ENCODE results near the gene IDH1. TPM values are rescaled to one million over a fixed set of nuclear protein-coding genes. Genes with fewer than 3 reads are reported as not detected.

Gene IDH1
- total and polyA plus RNA-seq, 2 of the 13 experiments (the other 11 are each of a cell fraction or from before 2014, with no cell fraction given): 312 to 1,077 TPM

GRCh38 chr2:208254871-208255556 lies at the start of gene IDH1 (continued):
- TF ChIP-seq ZBTB10 (CRISPR knock-in tag; IDR thresholded peaks at IDR 0.05; ENCODE audit: borderline replicate concordance): peak; percentile 85; the same call in 1 of the 2 replicates
- peak; percentile 58; the same call in 1 of the 2 replicates for TF ChIP-seq MAF1 (CRISPR knock-in tag; IDR thresholded peaks at IDR 0.05; ENCODE audit: borderline replicate concordance)
- peak; percentile 70; the same call in 1 of the 2 replicates for TF ChIP-seq KDM5A (IDR thresholded peaks at IDR 0.05; ENCODE audit: borderline replicate concordance, low read length)
- no peak for TF ChIP-seq EED (CRISPR knock-in tag; IDR thresholded peaks at IDR 0.05)
- peak; percentile 57; the same call in 1 of the 2 replicates for TF ChIP-seq ZNF615 (CRISPR knock-in tag; IDR thresholded peaks at IDR 0.05; ENCODE audit: borderline replicate concordance)
- peak; percentile 62 for TF ChIP-seq DBP (CRISPR knock-in tag; IDR thresholded peaks at IDR 0.05; ENCODE audit: not compliant biosample characterization)
- TF ChIP-seq FOXP1 (IDR thresholded peaks at IDR 0.05): no peak
- no peak for TF ChIP-seq FOXP1 (CRISPR knock-in tag; IDR thresholded peaks at IDR 0.05)
- TF ChIP-seq SETDB1 (CRISPR knock-in tag; IDR thresholded peaks at IDR 0.05; ENCODE audit: borderline replicate concordance): no peak
- peak; percentile 59; the same call in 1 of the 2 replicates for TF ChIP-seq FOSL1 (CRISPR knock-in tag; IDR thresholded peaks at IDR 0.05; ENCODE audit: borderline replicate concordance)
- TF ChIP-seq CBX2 (IDR thresholded peaks at IDR 0.05; ENCODE audit: low read depth, low read length): no peak
- no peak for TF ChIP-seq CBX2 (CRISPR knock-in tag; IDR thresholded peaks at IDR 0.05; ENCODE audit: low read depth)
- peak; percentile 74; the same call in 1 of the 2 replicates for TF ChIP-seq DMAP1 (CRISPR knock-in tag; IDR thresholded peaks at IDR 0.05)
- TF ChIP-seq HOXA3 (CRISPR knock-in tag; IDR thresholded peaks at IDR 0.05): peak; percentile 82
- TF ChIP-seq SSRP1 (CRISPR knock-in tag; IDR thresholded peaks at IDR 0.05): no peak
- TF ChIP-seq BRF2 (CRISPR knock-in tag; IDR thresholded peaks at IDR 0.05): peak; percentile 68; the same call in 1 of the 2 replicates
- TF ChIP-seq CBX1 (IDR thresholded peaks at IDR 0.05; ENCODE audit: low read depth): no peak
- no peak for TF ChIP-seq ZNF207 (IDR thresholded peaks at IDR 0.05; ENCODE audit: borderline replicate concordance)
- no peak for TF ChIP-seq ZNF441 (CRISPR knock-in tag; IDR thresholded peaks at IDR 0.05; ENCODE audit: borderline replicate concordance)
- no peak for TF ChIP-seq HNRNPK (IDR thresholded peaks at IDR 0.05; ENCODE audit: low read depth, low read length, poor library complexity, severe bottlenecking)
- TF ChIP-seq SNAI1 (CRISPR knock-in tag; IDR thresholded peaks at IDR 0.05; ENCODE audit: borderline replicate concordance): no peak
